Measurements from ENCODE around the gene AKAP7. TPM values are rescaled to one million over a fixed set of nuclear protein-coding genes. Genes with fewer than 3 reads are reported as not detected.

AKAP7 gene
- polyA plus RNA-seq, 1 of the 3 experiments (the other 2 are of a cell fraction): 0.58 TPM

- H3K9me3 ChIP-seq: 0 out of 2 replicates have a peak, but pooled peaks cover 4% of the 10 kb centered on the region
- no peaks in the 10 kb centered on the region for H4K20me1 ChIP-seq (ENCODE audit: insufficient read depth)
- no peak overlapping the region for H3K4me2 ChIP-seq
- H3K9me2 ChIP-seq: 0 out of 2 replicates have a peak, but pooled peaks cover under 1% of the 10 kb centered on the region
- no peaks in the 10 kb centered on the region for H3K36me3 ChIP-seq (replicated peaks in 1 of 2; ENCODE audit: control insufficient read depth in 1 of 2, insufficient read depth in 2 of 2, low read length in 1 of 2)
- DNase-seq: no peak
- no peaks in the 10 kb centered on the region for H3K4me1 ChIP-seq (ENCODE audit: control insufficient read depth in 1 of 2, insufficient read depth in 2 of 2, low read depth in 1 of 2, low read length in 1 of 2)
- 61% methylated on average over 4 of the region's 4 CpGs for WGBS (ENCODE audit: low lambda C conversion rate)
- H3K27me3 ChIP-seq (ENCODE audit: insufficient read depth): no peaks in the 10 kb centered on the region
- TF ChIP-seq PBX3 (IDR thresholded peaks at IDR 0.05): no peak
- TF ChIP-seq GABPA (IDR thresholded peaks at IDR 0.05; ENCODE audit: low read depth): no peak
- no peak for TF ChIP-seq SIN3A (IDR thresholded peaks at IDR 0.05; ENCODE audit: borderline replicate concordance, low read depth, low read length)
- TF ChIP-seq MXI1 (IDR thresholded peaks at IDR 0.05; ENCODE audit: low read depth, low read length): no peak
- no peak for TF ChIP-seq CTCF (IDR thresholded peaks at IDR 0.05)
- TF ChIP-seq USF1 (IDR thresholded peaks at IDR 0.05; ENCODE audit: borderline replicate concordance, low read depth): no peak
- no peak for TF ChIP-seq TAF1 (IDR thresholded peaks at IDR 0.05; ENCODE audit: borderline replicate concordance, low read depth, low read length)
- no peak for TF ChIP-seq MAX (IDR thresholded peaks at IDR 0.05; ENCODE audit: low read depth)
- TF ChIP-seq RAD21 (IDR thresholded peaks at IDR 0.05; ENCODE audit: low read length): no peak
- TF ChIP-seq FOSL2 (IDR thresholded peaks at IDR 0.05; ENCODE audit: borderline replicate concordance, low read depth): no peak
- TF ChIP-seq YY1 (IDR thresholded peaks at IDR 0.05; ENCODE audit: low read depth): no peak
- ChIA-PET POLR2A (no interaction called here), CTCF (no interaction called here)
- no peak overlapping the region for H2AFZ ChIP-seq (ENCODE audit: low read depth)
- H3K27ac ChIP-seq (ENCODE audit: low read depth in 2 of 2, low read length in 1 of 2): no peak overlapping the region
- no peaks in the 10 kb centered on the region for H3F3A ChIP-seq (replicated peaks; ENCODE audit: insufficient read depth)
- no peak overlapping the region for H3K4me3 ChIP-seq (ENCODE audit: low read depth in 2 of 2, low read length in 1 of 2)
- H3K79me2 ChIP-seq (ENCODE audit: insufficient read depth): no peaks in the 10 kb centered on the region
- H3K9ac ChIP-seq: no peak overlapping the region
Measured at GRCh38 chr6:131275273-131275672, 140.0 kb downstream of the AKAP7 start.

- Histone ChIP-seq H3K27me3 (ENCODE audit: insufficient read depth) (no peaks in the 10 kb centered on the region), H3K79me2 (ENCODE audit: insufficient read depth) (no peaks in the 10 kb centered on the region), H3K9ac (no peak overlapping the region), H3K27ac (ENCODE audit: low read depth in 2 of 2, low read length in 1 of 2) (no peak overlapping the region), H3K4me1 (ENCODE audit: control insufficient read depth in 1 of 2, insufficient read depth in 2 of 2, low read depth in 1 of 2, low read length in 1 of 2) (peaks cover 0 to 5% of the 10 kb centered on the region in 2 experiments; a peak in 1 of 4 replicates), H3K36me3 (replicated peaks in 1 of 2; ENCODE audit: control insufficient read depth in 1 of 2, insufficient read depth in 2 of 2, low read length in 1 of 2) (no peaks in the 10 kb centered on the region), H3F3A (replicated peaks; ENCODE audit: insufficient read depth) (no peaks in the 10 kb centered on the region), H3K9me2 (no peaks in the 10 kb centered on the region), H2AFZ (ENCODE audit: low read depth) (no peak overlapping the region), H3K4me3 (ENCODE audit: low read depth in 2 of 2, low read length in 1 of 2) (no peak overlapping the region), H3K9me3 (no peaks in the 10 kb centered on the region), H3K4me2 (no peak overlapping the region), H4K20me1 (ENCODE audit: insufficient read depth) (no peaks in the 10 kb centered on the region)
- WGBS (ENCODE audit: low lambda C conversion rate): 36% methylated on average over 1 of the region's 1 CpG
- no peak for TF ChIP-seq IRF3 (IDR thresholded peaks at IDR 0.05; ENCODE audit: low read depth, low read length)
- DNase-seq: no peak
- ChIA-PET POLR2A (no interaction called here), CTCF (no interaction called here)
Measured at GRCh38 chr6:131277591-131277990, 142.3 kb downstream of the AKAP7 start.
